ENCODE data around the gene WWOX. TPM values are rescaled to one million over a fixed set of nuclear protein-coding genes. Genes with fewer than 3 reads are reported as not detected.

The WWOX gene
- total and polyA plus RNA-seq, 2 of the 8 experiments (the other 6 are each of a cell fraction or from before 2014, with no cell fraction given), result 5.4 to 16.7 TPM

GRCh38 chr16:78484509-78485058, 385.1 kb downstream of the WWOX start:
- Histone ChIP-seq H4K91ac (replicated peaks; ENCODE audit: insufficient read length, low read length) (no peak overlapping the region), H3K4me1 (replicated peaks in 1 of 4; ENCODE audit: control insufficient read depth in 3 of 4, insufficient read depth in 4 of 4, low read length in 3 of 4) (peaks cover 0 to 4% (median 0%) of the 10 kb centered on the region in 4 experiments; a peak in 5 of 7 replicates), H2BK120ac (replicated peaks; ENCODE audit: low read depth, low read length) (no peak overlapping the region), H2BK20ac (ENCODE audit: low read length) (no peak overlapping the region), H3K4me3 (ENCODE audit: extremely low read depth in 1 of 4, insufficient read depth in 2 of 4, low read depth in 3 of 4, low read length in 4 of 4) (no peak overlapping the region), H4K8ac (ENCODE audit: extremely low read depth, insufficient read depth, low read length) (no peak overlapping the region), H3K79me1 (ENCODE audit: low read depth, low read length) (no peaks in the 10 kb centered on the region), H2BK15ac (ENCODE audit: low read length) (no peak overlapping the region), H3K79me2 (ENCODE audit: control insufficient read depth in 1 of 2, insufficient read depth in 2 of 2, low read length in 2 of 2) (no peaks in the 10 kb centered on the region), H3K9ac (replicated peaks in 1 of 4; ENCODE audit: extremely low read depth in 1 of 4, low read depth in 3 of 4, low read length in 3 of 4) (no peak overlapping the region), H3K9me3 (ENCODE audit: insufficient read depth in 2 of 2, low read depth in 1 of 2, low read length in 1 of 2) (no peaks in the 10 kb centered on the region), H3K23me2 (ENCODE audit: low read depth, low read length) (no peaks in the 10 kb centered on the region), H3K4ac (replicated peaks; ENCODE audit: insufficient read length, low read depth, low read length) (no peak overlapping the region), H3K27ac (ENCODE audit: low read depth, low read length) (no peak overlapping the region), H3K23ac (ENCODE audit: insufficient read length) (no peak overlapping the region), H3K14ac (ENCODE audit: insufficient read length) (no peak overlapping the region), H3K27me3 (replicated peaks in 1 of 4; ENCODE audit: control insufficient read depth in 3 of 4, extremely low read depth in 1 of 4, insufficient read depth in 3 of 4, low read length in 3 of 4) (no peaks in the 10 kb centered on the region), H2AK5ac (ENCODE audit: low read depth, low read length) (no peak overlapping the region), H3K4me2 (ENCODE audit: insufficient read depth in 1 of 2, low read depth in 2 of 2, low read length in 2 of 2) (no peak overlapping the region), H2AFZ (ENCODE audit: low read length) (no peak overlapping the region), H3K36me3 (ENCODE audit: control insufficient read depth in 2 of 4, insufficient read depth in 4 of 4, low read length in 3 of 4) (no peaks in the 10 kb centered on the region), H3K18ac (ENCODE audit: extremely low read depth, low read length) (no peak overlapping the region), H4K20me1 (replicated peaks in 1 of 2; ENCODE audit: control insufficient read depth in 1 of 2, insufficient read depth in 2 of 2, low read length in 2 of 2) (no peaks in the 10 kb centered on the region), H2BK12ac (ENCODE audit: low read depth, low read length) (no peak overlapping the region), H3K56ac (replicated peaks; ENCODE audit: insufficient read length, low read depth, low read length) (no peak overlapping the region), H2BK5ac (ENCODE audit: low read depth, low read length) (no peak overlapping the region), H4K5ac (ENCODE audit: insufficient read length, low read depth, low read length) (no peak overlapping the region)
- 95% methylated on average over 9 of the region's 9 CpGs; no CpG with 5 or more reads in 1 of the 2 experiments for WGBS, 2 experiments (ENCODE audit: extremely low coverage in 1 of 2, insufficient coverage in 1 of 2, insufficient read length in 1 of 2, insufficient replicate concordance in 2 of 2, low coverage in 1 of 2, low lambda C conversion rate in 2 of 2, missing lambda C conversion rate in 1 of 2)
- FAIRE-seq (no peak), DNase-seq (ENCODE audit: low read depth in 1 of 2, low spot score in 2 of 2) (no peak)
- POLR2A ChIA-PET (ENCODE audit: partially characterized antibody), result no interaction called here
- CTCF ChIA-PET (ENCODE audit: partially characterized antibody), result interaction anchor here (1.2 kb wide), 1 partner anchor 48 kb away, joined by 3 read pairs; no protein-coding TSS in a partner anchor
- TF ChIP-seq RBBP5 (IDR thresholded peaks at IDR 0.05; ENCODE audit: borderline replicate concordance, low read depth, low read length) (no peak), CHD2 (IDR thresholded peaks at IDR 0.05; ENCODE audit: low read length) (no peak), SUZ12 (IDR thresholded peaks at IDR 0.05; ENCODE audit: low read length) (no peak), ASH2L (IDR thresholded peaks at IDR 0.05; ENCODE audit: low read length) (no peak), FOSL1 (IDR thresholded peaks at IDR 0.05; ENCODE audit: insufficient read depth, low read depth, low read length) (no peak), BRCA1 (IDR thresholded peaks at IDR 0.05; ENCODE audit: low read depth, low read length) (no peak)

Measured in H1 (cell line).